CD4-positive, alpha-beta T cell (primary cell): ENCODE results near the gene IL1RL2. TPM values are rescaled to one million over a fixed set of nuclear protein-coding genes. Genes with fewer than 3 reads are reported as not detected.

Source experiments
- ATAC-seq: fragments of 200-7000 bp; cut with Tn5 transposase; one replicate; pipeline ENCODE4 v1.10.0; 2022; ENCODE audit warnings: mild to moderate bottlenecking; ENCODE audit not compliant: poor library complexity
- CTCF ChIA-PET: fragments of 350-600 bp; sonication (Branson Sonifier 250); formaldehyde crosslinking; loops from one replicate; lab custom pipeline; 2021; ENCODE audit warnings: antibody characterized with exemption, inconsistent platforms; lab: Charles Lee
- POLR2A ChIA-PET: fragments of 350-600 bp; sonication (Branson Sonifier 250); formaldehyde crosslinking; loops from one replicate; lab custom pipeline; 2021; ENCODE audit warnings: antibody characterized with exemption, inconsistent platforms; lab: Charles Lee
- DNase-seq, 14 experiments: peaks; one replicate each; pipeline ENCODE4 v3.0.0-alpha.2; 2013 to 2020; ENCODE audit warnings: mixed read lengths in 2 of 14
- H3K27ac ChIP-seq, 2 donors: one replicate each; pipeline versions ENCODE4 v1.5.1 to v1.7.0; 2013; ENCODE audit warnings: low read length in 2 of 2, low read depth in 1 of 2, mild to moderate bottlenecking in 1 of 2
- H3K27me3 ChIP-seq, 2 experiments: 1 replicate in 1 of 2; 2 replicates in 1 of 2; pipeline versions ENCODE4 v1.6.1 to v1.7.0; 2013; ENCODE audit warnings: low read length in 2 of 2, control low read depth in 1 of 2, mild to moderate bottlenecking in 1 of 2, moderate library complexity in 1 of 2; ENCODE audit not compliant: insufficient read depth in 2 of 2, control insufficient read depth in 1 of 2
- H3K36me3 ChIP-seq: one replicate; pipeline ENCODE4 v1.6.1; 2013; ENCODE audit warnings: low read length, control low read depth; ENCODE audit not compliant: insufficient read depth
- H3K4me1 ChIP-seq: one replicate; pipeline ENCODE4 v1.6.1; 2013; ENCODE audit warnings: low read length, control low read depth; ENCODE audit not compliant: insufficient read depth
- H3K4me3 ChIP-seq: one replicate; pipeline ENCODE4 v1.5.1; 2013; ENCODE audit warnings: mild to moderate bottlenecking, low read length, moderate library complexity
- H3K9me3 ChIP-seq, 2 experiments: 1 replicate in 1 of 2; 2 replicates in 1 of 2; pipeline versions ENCODE4 v1.6.1 to v1.7.0; 2013; ENCODE audit warnings: low read length in 2 of 2, mild to moderate bottlenecking in 2 of 2, control low read depth in 1 of 2, moderate library complexity in 1 of 2; ENCODE audit not compliant: control insufficient read depth in 1 of 2, insufficient read depth in 1 of 2
- H3K27ac Mint-ChIP-seq: one replicate; pipeline ENCODE4 v1.8.0; 2020; ENCODE audit warnings: mixed read lengths
- H3K27me3 Mint-ChIP-seq: one replicate; pipeline ENCODE4 v1.8.0; 2021; ENCODE audit warnings: mixed read lengths
- H3K36me3 Mint-ChIP-seq: one replicate; pipeline ENCODE4 v1.8.0; 2021; ENCODE audit warnings: low read depth, mixed read lengths
- H3K4me1 Mint-ChIP-seq: one replicate; pipeline ENCODE4 v1.8.0; 2021; ENCODE audit warnings: low read depth, mixed read lengths
- H3K4me3 Mint-ChIP-seq: one replicate; pipeline ENCODE4 v1.8.0; 2020; ENCODE audit warnings: mild to moderate bottlenecking, mixed read lengths
- H3K9me3 Mint-ChIP-seq: one replicate; pipeline ENCODE4 v1.8.0; 2020; ENCODE audit warnings: mixed read lengths
- intact Hi-C, 2 experiments: fragments of 100-400 bp; cut with DNase I in 1 of 2; cut with micrococcal nuclease in 1 of 2; formaldehyde crosslinking; loops; one replicate each; pipeline versions ENCODE4 v1.15.1 to v1.9.0; 2023 to 2025; cut with DNase I, micrococcal nuclease
- total RNA-seq, 174 experiments: library from RNA in 2 of 174; stranded (reverse) in 2 of 174; gene quantifications; one replicate each; pipeline ENCODE4 v1.2.3 and lab custom pipeline; 2021 to 2026
- TF ChIP-seq, protein P1 (sequence below): fragments of 200-600 bp; IDR thresholded peaks from one replicate; pipeline ENCODE4 v1.8.0; 2022; ENCODE audit warnings: antibody characterized with exemption, mild to moderate bottlenecking

The IL1RL2 gene
- total RNA-seq, 2 experiments from 2014 or later = not detected

DNA sequence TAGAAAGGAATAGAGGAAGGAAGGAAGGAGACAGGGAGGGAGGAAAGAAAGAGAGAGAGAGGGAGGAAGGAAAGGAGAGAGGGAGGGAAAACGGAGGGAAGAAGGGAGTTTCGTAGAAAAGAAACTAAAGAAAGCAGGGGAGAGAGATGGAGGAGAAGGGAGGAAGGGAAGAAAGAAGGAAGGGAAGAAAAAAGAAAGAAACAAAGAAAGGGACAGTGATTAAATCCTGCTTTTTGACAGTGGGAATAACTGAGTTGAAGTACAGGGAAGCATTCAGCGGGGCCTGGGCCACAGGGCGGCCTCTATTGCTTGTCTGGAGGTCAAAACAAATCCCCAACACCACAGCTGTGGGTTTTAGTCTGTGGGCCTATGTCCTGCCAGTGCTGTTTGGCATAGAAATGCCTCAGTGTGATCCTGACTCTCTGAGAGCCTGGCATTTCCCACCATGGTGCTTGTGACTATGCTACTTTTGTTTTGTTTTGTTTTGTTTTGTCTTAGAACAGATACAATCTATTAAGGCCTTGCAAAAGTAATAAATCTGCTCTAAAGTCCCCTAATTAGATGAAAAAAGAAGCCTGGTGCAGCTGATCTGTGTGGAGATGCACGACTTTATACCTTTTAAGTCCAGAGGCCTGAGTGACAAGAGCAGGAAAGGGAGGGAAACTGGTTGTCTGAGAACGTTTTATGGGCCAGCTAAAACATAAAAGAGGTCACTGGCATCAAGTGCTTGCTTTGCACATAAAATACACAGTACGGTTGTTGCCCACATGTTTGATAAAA is 40.0 kb downstream of the IL1RL2 start:
- Histone ChIP-seq H3K27me3 (no peaks in the 10 kb centered on the region), H3K36me3 (no peaks in the 10 kb centered on the region), H3K4me3 (no peak overlapping the region), H3K27ac (peak overlapping the region in 1 of 2 donors; percentile 30), H3K4me1 (peaks cover 19% of the 10 kb centered on the region), H3K9me3 (no peaks in the 10 kb centered on the region)
- TF ChIP-seq, protein P1, sequence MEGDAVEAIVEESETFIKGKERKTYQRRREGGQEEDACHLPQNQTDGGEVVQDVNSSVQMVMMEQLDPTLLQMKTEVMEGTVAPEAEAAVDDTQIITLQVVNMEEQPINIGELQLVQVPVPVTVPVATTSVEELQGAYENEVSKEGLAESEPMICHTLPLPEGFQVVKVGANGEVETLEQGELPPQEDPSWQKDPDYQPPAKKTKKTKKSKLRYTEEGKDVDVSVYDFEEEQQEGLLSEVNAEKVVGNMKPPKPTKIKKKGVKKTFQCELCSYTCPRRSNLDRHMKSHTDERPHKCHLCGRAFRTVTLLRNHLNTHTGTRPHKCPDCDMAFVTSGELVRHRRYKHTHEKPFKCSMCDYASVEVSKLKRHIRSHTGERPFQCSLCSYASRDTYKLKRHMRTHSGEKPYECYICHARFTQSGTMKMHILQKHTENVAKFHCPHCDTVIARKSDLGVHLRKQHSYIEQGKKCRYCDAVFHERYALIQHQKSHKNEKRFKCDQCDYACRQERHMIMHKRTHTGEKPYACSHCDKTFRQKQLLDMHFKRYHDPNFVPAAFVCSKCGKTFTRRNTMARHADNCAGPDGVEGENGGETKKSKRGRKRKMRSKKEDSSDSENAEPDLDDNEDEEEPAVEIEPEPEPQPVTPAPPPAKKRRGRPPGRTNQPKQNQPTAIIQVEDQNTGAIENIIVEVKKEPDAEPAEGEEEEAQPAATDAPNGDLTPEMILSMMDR = no peak
- Mint-ChIP-seq H3K27ac (peak overlapping the region; percentile 43), H3K36me3 (no peaks in the 10 kb centered on the region), H3K4me3 (no peak overlapping the region), H3K4me1 (peaks cover 15% of the 10 kb centered on the region), H3K9me3 (no peaks in the 10 kb centered on the region), H3K27me3 (no peaks in the 10 kb centered on the region)
- POLR2A ChIA-PET = no interaction called here
- DNase-seq (no peak), ATAC-seq (no peak)
- CTCF ChIA-PET = interaction anchor here (1.8 kb wide), 1 partner anchor 14 kb away, joined by 8 read pairs; no protein-coding TSS in a partner anchor
- intact Hi-C loops = no loop called here

DNA sequence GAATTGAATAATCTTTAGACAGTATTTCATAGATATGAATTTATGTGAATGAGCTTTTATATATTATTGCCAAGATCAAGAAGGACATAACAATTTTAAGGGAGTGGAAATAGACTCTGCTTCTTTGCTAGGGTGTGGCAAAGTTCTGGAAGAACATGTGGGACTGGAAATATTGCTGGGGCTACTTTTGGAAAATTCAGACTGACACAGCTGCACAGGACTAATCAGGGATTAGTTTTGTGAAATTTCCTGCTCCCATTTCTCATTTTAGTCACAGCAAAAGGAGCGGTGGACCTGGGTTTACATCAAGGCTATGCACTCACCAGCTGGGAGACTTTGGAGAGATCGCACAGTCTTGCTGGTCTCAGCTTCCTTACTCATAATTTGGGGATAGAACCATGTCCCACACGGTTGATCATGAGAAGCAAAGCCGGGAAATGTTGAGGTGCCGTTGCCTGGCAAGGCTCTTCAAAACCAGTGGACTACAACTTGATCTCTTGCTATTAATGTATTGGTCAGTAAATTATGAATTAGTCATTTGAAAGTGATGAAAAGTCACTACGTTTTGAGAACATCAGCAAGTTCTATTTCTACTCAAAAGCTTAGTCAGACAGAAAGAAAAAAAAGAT is 42.4 kb downstream of the IL1RL2 start:
- H3K27me3 ChIP-seq = no peaks in the 10 kb centered on the region
- ATAC-seq (no peak), DNase-seq (no peak)
- ChIA-PET CTCF (no interaction called here), POLR2A (interaction anchor here (0.7 kb wide), 1 partner anchor 11 kb away, joined by 3 read pairs; no protein-coding TSS in a partner anchor)
- TF ChIP-seq, protein P1 = no peak
- no peaks in the 10 kb centered on the region for H3K36me3 ChIP-seq
- Mint-ChIP-seq H3K9me3 (no peaks in the 10 kb centered on the region), H3K36me3 (no peaks in the 10 kb centered on the region), H3K27me3 (no peaks in the 10 kb centered on the region), H3K4me1 (peaks cover 15% of the 10 kb centered on the region), H3K4me3 (no peak overlapping the region), H3K27ac (no peak overlapping the region)
- H3K4me1 ChIP-seq = peaks cover 21% of the 10 kb centered on the region
- intact Hi-C loops = no loop called here
- H3K27ac ChIP-seq = no peak overlapping the region
- H3K4me3 ChIP-seq = no peak overlapping the region
- no peaks in the 10 kb centered on the region for H3K9me3 ChIP-seq

DNA sequence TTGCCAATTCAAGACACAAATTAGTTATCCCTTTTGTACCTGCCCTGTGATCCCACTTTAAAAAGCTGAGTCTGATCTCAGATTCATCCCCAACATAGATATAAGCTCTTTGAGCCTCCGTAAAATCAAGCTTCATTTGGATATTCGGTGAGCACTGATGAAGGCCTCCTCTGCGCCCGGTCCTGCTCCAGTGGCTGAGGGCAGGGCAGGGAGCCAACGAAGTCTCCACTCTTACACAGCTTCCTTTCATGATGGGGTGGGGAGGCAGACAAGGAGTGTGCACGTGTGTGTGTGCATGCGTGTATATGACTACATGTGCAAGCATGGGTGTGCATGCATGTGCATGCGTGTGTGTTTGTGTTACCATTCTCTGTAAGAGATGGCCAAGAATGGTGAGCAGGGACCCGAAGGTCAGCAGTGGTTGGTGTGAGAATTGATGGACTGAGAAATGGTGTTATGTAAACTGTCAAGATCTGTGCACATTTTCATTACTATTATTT is 43.6 kb downstream of the IL1RL2 start:
- ATAC-seq = no peak
- POLR2A ChIA-PET = no interaction called here
- H3K9me3 Mint-ChIP-seq = no peaks in the 10 kb centered on the region
- H3K27me3 ChIP-seq = no peaks in the 10 kb centered on the region
- H3K27me3 Mint-ChIP-seq = no peaks in the 10 kb centered on the region
- H3K27ac ChIP-seq = no peak overlapping the region
- peaks cover 25% of the 10 kb centered on the region for H3K4me1 ChIP-seq
- CTCF ChIA-PET = interaction anchor here (1.4 kb wide), 1 partner anchor 10 kb away, joined by 7 read pairs; no protein-coding TSS in a partner anchor
- H3K4me1 Mint-ChIP-seq = peaks cover 15% of the 10 kb centered on the region
- no peak overlapping the region for H3K27ac Mint-ChIP-seq
- intact Hi-C loops = no loop called here
- H3K9me3 ChIP-seq = no peaks in the 10 kb centered on the region
- H3K4me3 ChIP-seq = no peak overlapping the region
- TF ChIP-seq, protein P1 = no peak
- no peak overlapping the region for H3K4me3 Mint-ChIP-seq
- DNase-seq = no peak
- no peaks in the 10 kb centered on the region for H3K36me3 Mint-ChIP-seq
- no peaks in the 10 kb centered on the region for H3K36me3 ChIP-seq
